ENCODE results near the gene DSEL. TPM values are rescaled to one million over a fixed set of nuclear protein-coding genes. Genes with fewer than 3 reads are reported as not detected.

The DSEL gene
- total RNA-seq, 3 donors from 2014 or later (not counting 1 experiment from before 2014, with no cell fraction given), result 0.11 to 0.38 (median 0.12) TPM

DNA sequence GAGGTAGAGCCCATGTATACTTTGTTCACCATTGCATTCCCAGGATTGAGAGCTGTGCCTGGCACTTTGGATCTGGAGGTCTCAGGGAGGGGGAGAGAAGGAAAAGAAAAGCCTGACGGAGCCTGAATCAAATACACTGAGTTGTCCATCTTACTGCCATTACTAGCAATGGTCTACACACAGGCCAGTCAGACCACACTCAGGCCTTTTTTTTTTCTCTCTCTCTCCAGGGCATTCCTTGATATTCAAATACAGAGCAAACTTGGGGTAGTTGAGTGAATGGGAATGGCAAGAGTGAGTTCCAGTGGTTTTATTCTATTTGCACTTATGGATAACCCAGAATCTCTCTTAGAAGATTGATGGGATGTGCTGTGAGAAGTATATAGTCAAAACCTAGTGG is 11.8 kb downstream of the DSEL start:
- H3K27ac Mint-ChIP-seq, result no peak overlapping the region
- 100% methylated on average over 1 of the region's 1 CpG for WGBS (ENCODE audit: insufficient coverage)
- intact Hi-C loops (cut with micrococcal nuclease), result no loop called here
- no peak overlapping the region for H3K4me3 Mint-ChIP-seq
- H3K9me3 Mint-ChIP-seq, result no peaks in the 10 kb centered on the region
- ATAC-seq (no peak), DNase-seq (no peak)
- H3K27me3 ChIP-seq (ENCODE audit: control insufficient read depth, insufficient read depth, low read length), result peaks cover 2% of the 10 kb centered on the region
- H3K27ac ChIP-seq (ENCODE audit: low read length), result no peak overlapping the region
- no peaks in the 10 kb centered on the region for H3K36me3 Mint-ChIP-seq
- no peaks in the 10 kb centered on the region for H3K27me3 Mint-ChIP-seq (ENCODE audit: low read depth in 2 of 2)
- no peaks in the 10 kb centered on the region for H3K4me1 ChIP-seq (ENCODE audit: control insufficient read depth, insufficient read depth, low read length)
- H3K4me1 Mint-ChIP-seq, result no peaks in the 10 kb centered on the region
- H3K4me3 ChIP-seq (ENCODE audit: low read length), result no peak overlapping the region
- H3K9me3 ChIP-seq (ENCODE audit: control insufficient read depth, insufficient read depth, low read length), result no peaks in the 10 kb centered on the region
- no peaks in the 10 kb centered on the region for H3K36me3 ChIP-seq (ENCODE audit: control insufficient read depth, insufficient read depth, low read length)
- TF ChIP-seq, protein P1, sequence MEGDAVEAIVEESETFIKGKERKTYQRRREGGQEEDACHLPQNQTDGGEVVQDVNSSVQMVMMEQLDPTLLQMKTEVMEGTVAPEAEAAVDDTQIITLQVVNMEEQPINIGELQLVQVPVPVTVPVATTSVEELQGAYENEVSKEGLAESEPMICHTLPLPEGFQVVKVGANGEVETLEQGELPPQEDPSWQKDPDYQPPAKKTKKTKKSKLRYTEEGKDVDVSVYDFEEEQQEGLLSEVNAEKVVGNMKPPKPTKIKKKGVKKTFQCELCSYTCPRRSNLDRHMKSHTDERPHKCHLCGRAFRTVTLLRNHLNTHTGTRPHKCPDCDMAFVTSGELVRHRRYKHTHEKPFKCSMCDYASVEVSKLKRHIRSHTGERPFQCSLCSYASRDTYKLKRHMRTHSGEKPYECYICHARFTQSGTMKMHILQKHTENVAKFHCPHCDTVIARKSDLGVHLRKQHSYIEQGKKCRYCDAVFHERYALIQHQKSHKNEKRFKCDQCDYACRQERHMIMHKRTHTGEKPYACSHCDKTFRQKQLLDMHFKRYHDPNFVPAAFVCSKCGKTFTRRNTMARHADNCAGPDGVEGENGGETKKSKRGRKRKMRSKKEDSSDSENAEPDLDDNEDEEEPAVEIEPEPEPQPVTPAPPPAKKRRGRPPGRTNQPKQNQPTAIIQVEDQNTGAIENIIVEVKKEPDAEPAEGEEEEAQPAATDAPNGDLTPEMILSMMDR (IDR thresholded peaks at IDR 0.05), result no peak

DNA sequence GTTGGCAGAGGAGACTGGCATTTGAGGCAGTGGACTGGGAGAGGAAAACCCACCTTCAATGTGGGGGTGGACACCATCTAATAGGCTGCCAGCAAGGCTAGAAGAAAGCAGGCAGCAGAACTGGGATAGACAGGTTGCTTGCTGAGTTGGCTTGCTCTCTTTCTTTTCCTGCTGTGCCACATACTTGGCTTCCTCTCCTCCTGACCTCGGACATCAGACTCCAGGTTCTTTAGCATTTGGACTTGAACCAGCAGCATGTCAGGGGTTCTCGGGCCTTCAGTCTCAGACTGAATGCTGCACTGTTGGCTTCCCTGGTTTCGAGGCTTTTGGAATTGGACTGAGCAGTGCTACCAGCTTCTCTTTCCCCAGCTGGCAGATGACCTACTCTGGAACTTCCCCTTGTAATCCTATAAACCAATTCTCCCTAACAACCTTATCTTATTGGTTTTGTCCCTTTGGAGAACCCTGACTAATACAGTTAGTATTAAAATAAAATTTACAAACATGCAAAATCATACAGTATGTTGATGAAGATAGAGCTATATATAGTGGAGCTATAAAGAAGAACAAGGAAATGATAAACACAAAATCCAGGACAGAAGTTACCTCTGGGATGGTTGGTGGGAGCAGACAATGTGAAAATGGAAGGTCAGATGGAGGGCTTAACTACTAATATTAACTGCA is 15.9 kb downstream of the DSEL start:
- no peak for DNase-seq
- no peaks in the 10 kb centered on the region for H3K36me3 ChIP-seq (ENCODE audit: control insufficient read depth, insufficient read depth, low read length)
- no peaks in the 10 kb centered on the region for H3K9me3 Mint-ChIP-seq
- no peak overlapping the region for H3K27ac Mint-ChIP-seq
- H3K4me1 Mint-ChIP-seq, result no peaks in the 10 kb centered on the region
- no peak overlapping the region for H3K4me3 ChIP-seq (ENCODE audit: low read length)
- WGBS (ENCODE audit: insufficient coverage), result 86% methylated on average over 3 of the region's 3 CpGs
- TF ChIP-seq, protein P1 (IDR thresholded peaks at IDR 0.05), result no peak
- H3K36me3 Mint-ChIP-seq, result no peaks in the 10 kb centered on the region
- H3K4me3 Mint-ChIP-seq, result no peak overlapping the region
- no peak for ATAC-seq
- no peaks in the 10 kb centered on the region for H3K9me3 ChIP-seq (ENCODE audit: control insufficient read depth, insufficient read depth, low read length)
- H3K27me3 ChIP-seq (ENCODE audit: control insufficient read depth, insufficient read depth, low read length), result peaks cover 2% of the 10 kb centered on the region
- H3K4me1 ChIP-seq (ENCODE audit: control insufficient read depth, insufficient read depth, low read length), result no peaks in the 10 kb centered on the region
- H3K27me3 Mint-ChIP-seq (ENCODE audit: low read depth in 2 of 2), result no peaks in the 10 kb centered on the region
- intact Hi-C loops (cut with micrococcal nuclease), result no loop called here
- H3K27ac ChIP-seq (ENCODE audit: low read length), result no peak overlapping the region

DNA sequence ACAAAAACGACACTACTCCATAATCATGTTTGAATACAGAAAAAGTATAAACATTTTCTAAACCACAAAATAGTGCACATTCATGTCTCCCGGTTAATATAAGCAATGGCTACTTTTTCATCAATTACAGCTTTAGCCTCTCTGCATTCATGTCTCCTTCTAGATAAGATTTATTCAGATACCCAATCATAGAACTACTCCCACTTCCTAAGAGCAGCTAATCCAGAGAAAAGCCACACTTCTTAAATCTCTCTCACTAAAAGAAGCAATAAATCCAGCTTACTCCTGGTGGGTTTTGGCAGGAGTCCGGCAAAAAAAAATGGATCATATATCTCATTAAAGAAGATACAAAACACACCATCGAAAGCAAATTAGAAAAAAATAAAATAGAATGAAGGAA is 20.1 kb downstream of the DSEL start:
- Histone ChIP-seq H3K36me3 (ENCODE audit: control insufficient read depth, insufficient read depth, low read length) (no peaks in the 10 kb centered on the region), H3K27me3 (ENCODE audit: control insufficient read depth, insufficient read depth, low read length) (no peaks in the 10 kb centered on the region), H3K9me3 (ENCODE audit: control insufficient read depth, insufficient read depth, low read length) (no peaks in the 10 kb centered on the region), H3K27ac (ENCODE audit: low read length) (no peak overlapping the region), H3K4me1 (ENCODE audit: control insufficient read depth, insufficient read depth, low read length) (no peaks in the 10 kb centered on the region), H3K4me3 (ENCODE audit: low read length) (no peak overlapping the region)
- TF ChIP-seq, protein P1 (IDR thresholded peaks at IDR 0.05), result no peak
- Mint-ChIP-seq H3K4me3 (no peak overlapping the region), H3K27me3 (ENCODE audit: low read depth in 2 of 2) (no peaks in the 10 kb centered on the region), H3K27ac (no peak overlapping the region), H3K9me3 (peaks cover 0 to 2% of the 10 kb centered on the region in 2 donors), H3K36me3 (no peaks in the 10 kb centered on the region), H3K4me1 (no peaks in the 10 kb centered on the region)
- DNase-seq, result no peak
- no peak for ATAC-seq
- WGBS (ENCODE audit: insufficient coverage), result 68% methylated on average over 2 of the region's 4 CpGs
- intact Hi-C loops (cut with micrococcal nuclease), result no loop called here

DNA sequence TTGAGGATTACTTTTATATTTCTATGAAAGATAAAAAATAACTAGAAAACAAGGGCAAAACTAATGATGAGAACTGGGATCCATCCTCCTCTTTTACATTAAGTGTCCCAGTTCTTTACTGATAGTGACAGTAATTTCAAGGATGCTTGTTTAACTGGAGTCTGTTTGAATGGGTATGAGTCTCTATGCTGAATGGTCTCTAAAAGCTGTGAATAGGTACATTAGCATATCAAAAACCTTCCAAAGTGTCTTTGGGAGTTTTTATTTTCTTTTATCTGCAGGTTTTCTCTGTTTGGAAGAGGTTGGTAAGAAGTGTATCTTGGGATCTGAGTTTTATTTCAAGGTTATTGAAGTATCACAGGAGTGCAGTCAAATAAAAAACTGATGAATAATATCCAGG is 30.0 kb downstream of the DSEL start:
- DNase-seq (no peak), ATAC-seq (no peak)
- H3K9me3 ChIP-seq (ENCODE audit: control insufficient read depth, insufficient read depth, low read length), result no peaks in the 10 kb centered on the region
- Mint-ChIP-seq H3K4me1 (no peaks in the 10 kb centered on the region), H3K4me3 (no peak overlapping the region), H3K9me3 (peaks cover 3% of the 10 kb centered on the region in 2 donors), H3K27me3 (ENCODE audit: low read depth in 2 of 2) (no peaks in the 10 kb centered on the region), H3K27ac (no peak overlapping the region), H3K36me3 (no peaks in the 10 kb centered on the region)
- H3K27ac ChIP-seq (ENCODE audit: low read length), result no peak overlapping the region
- TF ChIP-seq, protein P1 (IDR thresholded peaks at IDR 0.05), result no peak
- H3K36me3 ChIP-seq (ENCODE audit: control insufficient read depth, insufficient read depth, low read length), result no peaks in the 10 kb centered on the region
- H3K4me3 ChIP-seq (ENCODE audit: low read length), result no peak overlapping the region
- intact Hi-C loops (cut with micrococcal nuclease), result no loop called here
- no peaks in the 10 kb centered on the region for H3K27me3 ChIP-seq (ENCODE audit: control insufficient read depth, insufficient read depth, low read length)
- no peaks in the 10 kb centered on the region for H3K4me1 ChIP-seq (ENCODE audit: control insufficient read depth, insufficient read depth, low read length)
